Dendritic cell treated with granulocyte-macrophage colony-stimulating factor and Interleukin-4, amounts not matched to agents 40 ng/mL and 50 ng/mL, for 4 days (primary cell): ENCODE measurements around the gene SCLY.
"Not testable (repeated sequence)": the region's sequence is repeated elsewhere in the genome, so short reads cannot be mapped to it uniquely, and the experiment has no call there.

Experiments
- H3K27ac Mint-ChIP-seq: one replicate; pipeline ENCODE4 v1.8.0; 2022; ENCODE audit warnings: mild to moderate bottlenecking, mixed read lengths
- H3K27me3 Mint-ChIP-seq: one replicate; pipeline ENCODE4 v1.8.0; 2022; ENCODE audit warnings: mild to moderate bottlenecking, mixed read lengths
- H3K36me3 Mint-ChIP-seq: one replicate; pipeline ENCODE4 v1.8.0; 2022; ENCODE audit warnings: low read depth, mixed read lengths
- H3K4me1 Mint-ChIP-seq: one replicate; pipeline ENCODE4 v1.8.0; 2022; ENCODE audit warnings: low read depth, mixed read lengths
- H3K4me3 Mint-ChIP-seq: one replicate; pipeline ENCODE4 v1.8.0; 2022; ENCODE audit warnings: mild to moderate bottlenecking, moderate library complexity, mixed read lengths
- H3K9me3 Mint-ChIP-seq: one replicate; pipeline ENCODE4 v1.8.0; 2022; ENCODE audit warnings: mixed read lengths
- intact Hi-C: fragments of 100-400 bp; cut with micrococcal nuclease; formaldehyde crosslinking; loops from one replicate; pipeline ENCODE4 v1.15.0; 2022

Gene SCLY

GRCh38 chr2:238053191-238053776, 7.5 kb upstream of the SCLY start:
- no peaks in the 10 kb centered on the region for H3K36me3 Mint-ChIP-seq

DNA sequence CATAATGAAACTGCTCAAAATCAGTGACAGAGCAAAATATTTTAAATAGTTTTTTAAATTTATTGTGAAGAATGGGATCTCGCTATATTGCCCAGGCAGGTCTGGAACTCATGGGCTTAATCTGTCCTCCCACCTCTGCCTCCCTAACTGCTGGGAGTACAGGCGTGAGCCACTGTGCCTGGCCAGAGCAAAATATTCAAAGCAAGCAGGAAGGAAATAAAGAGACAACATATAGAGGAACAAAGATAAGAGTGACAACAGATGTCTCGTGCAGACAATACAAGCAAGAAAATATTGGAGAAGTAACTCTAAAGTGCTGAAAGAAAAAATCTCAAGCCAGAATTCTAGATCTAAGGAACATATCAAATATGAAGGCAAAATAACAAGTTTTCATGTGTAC, 5.0 kb upstream of the SCLY start:
- H3K4me3 Mint-ChIP-seq: no peak overlapping the region

More at GRCh38 chr2:238053191-238053776, 7.5 kb upstream of the SCLY start:
- Mint-ChIP-seq H3K4me3 (no peak overlapping the region), H3K4me1 (peaks cover 7% of the 10 kb centered on the region), H3K9me3 (peaks cover 29% of the 10 kb centered on the region), H3K27ac (no peak overlapping the region), H3K27me3 (peaks cover 16% of the 10 kb centered on the region)
- intact Hi-C loops: no loop called here

DNA sequence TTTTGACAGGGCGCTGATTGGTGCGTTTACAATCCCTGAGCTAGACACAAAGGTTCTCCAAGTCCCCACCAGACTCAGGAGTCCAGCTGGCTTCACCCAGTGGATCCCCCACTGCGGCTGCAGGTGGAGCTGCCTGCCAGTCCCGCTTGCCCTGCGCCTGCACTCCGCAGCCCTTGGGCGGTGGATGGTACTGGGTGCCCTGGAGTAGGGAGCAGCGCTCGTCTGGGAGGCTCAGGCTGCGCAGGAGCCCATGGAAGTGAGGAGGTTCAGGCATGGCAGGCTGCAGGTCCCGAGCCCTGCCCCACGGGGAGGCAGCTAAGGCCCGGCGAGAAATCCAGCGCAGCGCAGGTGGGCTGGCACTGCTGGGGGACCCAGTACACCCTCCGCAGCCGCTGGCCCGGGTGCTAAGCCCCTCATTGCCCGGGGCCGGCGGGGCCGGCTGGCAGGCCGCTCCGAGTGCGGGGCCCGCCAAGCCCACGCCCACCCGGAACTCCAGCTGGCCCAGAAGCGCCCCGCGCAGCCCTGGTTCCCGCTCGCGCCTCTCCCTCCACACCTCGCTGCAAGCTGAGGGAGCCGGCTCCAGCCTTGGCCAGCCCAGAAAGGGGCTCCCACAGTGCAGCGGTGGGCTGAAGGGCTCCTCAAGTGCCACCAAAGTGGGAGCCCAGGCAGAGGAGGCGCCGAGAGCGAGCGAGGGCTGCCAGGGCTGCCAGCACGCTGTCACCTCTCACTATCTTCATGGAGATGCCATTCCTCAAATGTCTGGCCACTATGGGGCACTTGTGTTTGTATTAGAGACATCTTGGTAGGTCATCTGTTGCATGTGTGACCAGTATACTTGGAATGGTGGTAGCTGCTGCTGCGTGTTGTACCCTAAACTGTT, 2.9 kb upstream of the SCLY start:
- H3K36me3 Mint-ChIP-seq: peaks cover 20% of the 10 kb centered on the region
- H3K4me3 Mint-ChIP-seq, H3K27ac Mint-ChIP-seq, intact Hi-C loops: not testable (repeated sequence)
- H3K4me1 Mint-ChIP-seq: peaks cover 29% of the 10 kb centered on the region
- peaks cover 22% of the 10 kb centered on the region for H3K27me3 Mint-ChIP-seq
- H3K9me3 Mint-ChIP-seq: peaks cover 22% of the 10 kb centered on the region

More for the DNA sequence above, 5.0 kb upstream of the SCLY start:
- intact Hi-C loops: no loop called here
- H3K9me3 Mint-ChIP-seq: peaks cover 22% of the 10 kb centered on the region
- no peak overlapping the region for H3K27ac Mint-ChIP-seq
- H3K4me1 Mint-ChIP-seq: peaks cover 20% of the 10 kb centered on the region
- peaks cover 22% of the 10 kb centered on the region for H3K27me3 Mint-ChIP-seq
- H3K36me3 Mint-ChIP-seq: peaks cover 14% of the 10 kb centered on the region

- intact Hi-C loops: no loop called here
- Mint-ChIP-seq H3K27ac (peak overlapping the region; percentile 90), H3K4me1 (peaks cover 29% of the 10 kb centered on the region), H3K36me3 (peaks cover 26% of the 10 kb centered on the region), H3K9me3 (peaks cover 22% of the 10 kb centered on the region), H3K27me3 (peaks cover 22% of the 10 kb centered on the region), H3K4me3 (peak overlapping the region; percentile 91)
Observed at GRCh38 chr2:238059505-238059904, 1.3 kb upstream of the SCLY start.

DNA sequence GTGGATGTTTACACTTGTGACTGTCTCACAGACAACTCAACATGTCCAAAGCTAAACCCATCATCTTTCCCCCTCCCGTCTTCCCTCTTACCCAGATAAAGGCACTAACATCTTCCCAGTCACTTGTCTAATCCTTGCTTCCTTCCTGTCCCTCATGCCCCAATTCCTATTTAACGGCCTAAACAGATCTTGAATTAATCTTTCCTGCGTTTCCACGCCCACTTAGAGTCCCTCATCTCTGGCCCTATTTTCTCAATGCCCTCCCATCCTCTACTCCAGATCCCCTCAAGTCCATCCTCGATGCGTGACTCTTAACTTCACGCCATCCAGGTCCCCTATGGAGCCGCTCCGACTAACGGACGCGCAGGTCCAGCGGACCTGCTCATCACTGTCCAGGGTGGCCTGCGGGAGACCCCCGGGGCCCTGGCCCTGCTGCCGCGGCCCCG, 682 bp upstream of the SCLY start:
- H3K9me3 Mint-ChIP-seq: peaks cover 22% of the 10 kb centered on the region
- peaks cover 29% of the 10 kb centered on the region for H3K36me3 Mint-ChIP-seq
- H3K4me1 Mint-ChIP-seq: peaks cover 29% of the 10 kb centered on the region
- peak overlapping the region; percentile 91 for H3K4me3 Mint-ChIP-seq
- intact Hi-C loops: loop anchor here (2.0 kb wide), 1 partner anchor 91 kb away; no protein-coding TSS in a partner anchor
- peak overlapping the region; percentile 90 for H3K27ac Mint-ChIP-seq
- H3K27me3 Mint-ChIP-seq: peaks cover 22% of the 10 kb centered on the region

- H3K36me3 Mint-ChIP-seq: peaks cover 44% of the 10 kb centered on the region
- peaks cover 20% of the 10 kb centered on the region for H3K27me3 Mint-ChIP-seq
- intact Hi-C loops: loop anchor here (2.0 kb wide), 1 partner anchor 93 kb away; no protein-coding TSS in a partner anchor
- peaks cover 29% of the 10 kb centered on the region for H3K4me1 Mint-ChIP-seq
- H3K9me3 Mint-ChIP-seq: peaks cover 11% of the 10 kb centered on the region
- peak overlapping the region; percentile 90 for H3K27ac Mint-ChIP-seq
- peak overlapping the region; percentile 91 for H3K4me3 Mint-ChIP-seq
Observed at GRCh38 chr2:238061315-238062202, 758 bp downstream of the SCLY start.

DNA sequence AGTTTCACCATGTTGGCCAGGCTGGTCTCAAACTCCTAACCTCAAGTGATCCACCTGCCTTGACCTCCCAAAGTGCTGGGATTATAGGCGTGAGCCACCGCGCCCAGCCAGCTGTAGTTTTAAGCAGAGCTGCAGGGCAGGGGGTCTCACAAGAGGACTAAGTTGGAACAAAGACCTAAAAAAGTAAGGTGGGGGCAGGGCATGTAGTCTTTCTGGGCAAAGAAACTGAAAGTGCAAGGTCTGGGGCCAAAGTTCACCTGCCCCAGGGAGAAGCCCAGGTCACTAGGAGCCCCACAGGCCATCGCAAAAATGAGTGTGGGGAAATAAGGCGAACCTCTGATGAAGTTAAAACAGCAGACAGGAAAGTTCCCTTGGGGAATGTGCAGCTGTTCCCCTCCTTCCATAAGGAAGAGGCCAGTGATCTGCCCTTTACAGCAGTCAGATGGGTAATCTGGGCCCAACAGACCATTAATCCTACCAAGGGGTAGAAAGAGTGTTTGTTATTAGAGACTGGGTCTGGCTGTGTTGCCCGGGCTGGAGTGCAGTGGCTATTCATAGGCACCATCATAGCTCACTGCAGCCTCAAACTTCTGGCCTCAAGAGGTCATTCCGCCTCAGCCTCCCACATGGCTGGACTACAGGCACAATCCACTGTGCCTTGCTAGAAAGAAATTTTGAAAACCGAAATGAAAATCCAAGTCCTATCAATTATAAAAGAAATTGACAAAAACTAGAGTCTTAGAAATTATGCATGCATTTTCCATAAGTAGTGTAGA, 2.8 kb downstream of the SCLY start:
- H3K4me3 Mint-ChIP-seq: no peak overlapping the region
- H3K27ac Mint-ChIP-seq: no peak overlapping the region
- peaks cover 4% of the 10 kb centered on the region for H3K27me3 Mint-ChIP-seq

GRCh38 chr2:238064376-238064775, 3.6 kb downstream of the SCLY start:
- intact Hi-C loops: no loop called here
- H3K9me3 Mint-ChIP-seq: no peaks in the 10 kb centered on the region

More for the DNA sequence above, 2.8 kb downstream of the SCLY start:
- H3K36me3 Mint-ChIP-seq: peaks cover 64% of the 10 kb centered on the region
- intact Hi-C loops: no loop called here
- peaks cover 22% of the 10 kb centered on the region for H3K4me1 Mint-ChIP-seq
- no peaks in the 10 kb centered on the region for H3K9me3 Mint-ChIP-seq

DNA sequence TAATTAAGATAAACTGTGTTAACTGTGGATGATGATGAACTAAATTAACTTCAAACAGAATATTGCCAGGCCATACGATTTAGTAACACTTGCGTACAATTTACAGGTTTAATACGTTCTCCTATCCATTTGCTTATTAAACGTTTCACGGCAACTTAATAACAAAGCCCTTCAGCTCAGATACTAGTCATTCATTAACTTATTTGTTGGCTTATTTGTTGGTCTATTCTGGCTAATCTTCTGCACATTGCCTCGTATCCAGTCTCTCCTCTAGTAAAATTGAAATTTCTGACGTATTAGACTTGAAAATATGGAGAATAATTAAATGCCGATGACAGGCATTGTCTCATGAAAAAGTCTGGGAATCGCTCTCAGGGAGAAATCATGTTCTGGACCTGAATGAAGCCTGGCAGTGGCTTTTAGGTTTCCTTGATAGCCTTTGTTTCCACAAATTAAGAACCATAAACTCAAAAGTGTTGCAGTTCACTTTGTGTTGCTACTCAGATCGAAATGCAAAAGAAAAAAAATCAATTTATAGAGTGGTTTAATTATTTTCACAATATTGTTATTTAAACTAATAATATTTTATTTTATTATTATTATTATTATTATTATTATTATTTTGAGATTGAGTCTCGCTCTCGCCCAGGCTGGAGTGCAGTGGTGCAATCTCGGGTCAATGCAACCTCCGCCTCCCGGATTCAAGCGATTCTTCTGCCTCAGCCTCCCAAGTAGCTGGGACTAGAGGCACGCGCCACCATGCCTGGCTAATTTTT, 4.5 kb downstream of the SCLY start:
- intact Hi-C loops: no loop called here
- Mint-ChIP-seq H3K4me3 (no peak overlapping the region), H3K36me3 (peaks cover 67% of the 10 kb centered on the region), H3K9me3 (no peaks in the 10 kb centered on the region), H3K27me3 (no peaks in the 10 kb centered on the region), H3K27ac (no peak overlapping the region), H3K4me1 (peaks cover 11% of the 10 kb centered on the region)

More at GRCh38 chr2:238064376-238064775, 3.6 kb downstream of the SCLY start:
- H3K27ac Mint-ChIP-seq: no peak overlapping the region
- H3K36me3 Mint-ChIP-seq: peaks cover 64% of the 10 kb centered on the region
- H3K27me3 Mint-ChIP-seq: no peaks in the 10 kb centered on the region
- H3K4me3 Mint-ChIP-seq: no peak overlapping the region
- H3K4me1 Mint-ChIP-seq: peaks cover 18% of the 10 kb centered on the region

DNA sequence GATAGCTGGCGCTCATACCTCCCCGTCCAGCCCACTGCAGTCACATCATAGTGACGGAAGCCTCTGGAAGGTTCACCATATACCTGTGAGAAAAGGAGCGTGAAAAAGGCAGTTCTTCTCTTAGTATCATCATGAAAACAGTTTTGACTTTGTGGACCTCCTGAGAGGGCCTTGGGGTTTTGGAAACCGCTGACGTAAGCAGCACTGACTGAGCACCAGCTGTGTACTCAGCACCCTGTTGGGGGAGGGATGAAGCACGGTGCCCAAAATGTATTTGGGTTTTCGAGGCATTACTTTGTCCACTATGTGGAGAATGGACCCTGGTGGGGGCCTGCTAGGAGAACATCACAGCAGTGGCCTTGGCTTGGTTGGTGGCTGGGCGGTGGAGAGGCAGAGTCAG, 5.4 kb downstream of the SCLY start:
- H3K36me3 Mint-ChIP-seq: peaks cover 67% of the 10 kb centered on the region
- intact Hi-C loops: no loop called here
- no peaks in the 10 kb centered on the region for H3K9me3 Mint-ChIP-seq

GRCh38 chr2:238066718-238067117, 5.9 kb downstream of the SCLY start:
- H3K36me3 Mint-ChIP-seq: peaks cover 67% of the 10 kb centered on the region
- H3K4me3 Mint-ChIP-seq, intact Hi-C loops, H3K27me3 Mint-ChIP-seq, H3K9me3 Mint-ChIP-seq, H3K4me1 Mint-ChIP-seq, H3K27ac Mint-ChIP-seq: not testable (repeated sequence)

More for the DNA sequence above, 5.4 kb downstream of the SCLY start:
- no peaks in the 10 kb centered on the region for H3K27me3 Mint-ChIP-seq
- H3K4me1 Mint-ChIP-seq: peaks cover 8% of the 10 kb centered on the region
- no peak overlapping the region for H3K4me3 Mint-ChIP-seq
- no peak overlapping the region for H3K27ac Mint-ChIP-seq

- no peaks in the 10 kb centered on the region for H3K4me1 Mint-ChIP-seq
- H3K36me3 Mint-ChIP-seq: peaks cover 79% of the 10 kb centered on the region
- no peak overlapping the region for H3K4me3 Mint-ChIP-seq
- no peak overlapping the region for H3K27ac Mint-ChIP-seq
- H3K9me3 Mint-ChIP-seq: peaks cover 11% of the 10 kb centered on the region
- intact Hi-C loops: no loop called here
- H3K27me3 Mint-ChIP-seq: no peaks in the 10 kb centered on the region
Observed at GRCh38 chr2:238067939-238068338, 7.1 kb downstream of the SCLY start.
